GM10248 (cell line): ENCODE data around the gene KCTD20.

ENCODE experiments used
- CTCF ChIA-PET: fragments of 300-600 bp; sonication (Branson Sonifier 250); formaldehyde crosslinking; extraction: SDS; loops from one replicate; lab custom pipeline; 2021; ENCODE audit warnings: antibody characterized with exemption; lab: Yijun Ruan, JAX
- POLR2A ChIA-PET: fragments of 350-650 bp; sonication (Branson Sonifier 250); formaldehyde crosslinking; extraction: SDS; loops from one replicate; lab custom pipeline; 2020; ENCODE audit warnings: antibody characterized with exemption; lab: Yijun Ruan, JAX
- DNase-seq: peaks from one replicate; pipeline ENCODE4 v3.0.0; 2012; ENCODE audit errors: extremely low spot score
- TF ChIP-seq, protein P1 (sequence below): IDR thresholded peaks from 2 replicates; pipeline ENCODE4 v1.5.1; 2012; ENCODE audit warnings: mild to moderate bottlenecking, low read depth; ENCODE audit errors: extremely low read depth, missing control alignments, control extremely low read depth

Gene KCTD20

DNA sequence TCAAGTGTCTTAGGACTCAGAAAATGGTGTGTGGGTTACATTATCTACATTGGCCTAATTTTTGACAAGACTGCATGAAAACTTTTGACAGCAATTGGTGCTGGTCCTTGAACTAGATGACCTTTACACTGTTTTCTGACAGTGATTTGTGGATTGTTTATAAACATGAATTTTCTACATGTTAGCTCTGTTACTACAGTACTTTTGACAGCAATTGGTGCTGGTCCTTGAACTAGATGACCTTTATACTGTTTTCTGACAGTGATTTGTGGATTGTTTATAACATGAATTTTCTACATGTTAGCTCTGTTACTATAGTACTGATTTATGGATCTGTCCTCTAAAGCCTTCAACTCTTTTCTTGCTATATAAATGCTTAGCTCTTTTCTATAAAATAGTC, 16.7 kb downstream of the KCTD20 start:
- POLR2A ChIA-PET, result no interaction called here
- CTCF ChIA-PET, result interaction anchor here (1.0 to 1.5 kb wide), 5 partner anchors 9 to 48 kb away, joined by 3 to 6 read pairs (median 3); no protein-coding TSS in a partner anchor
- TF ChIP-seq, protein P1, sequence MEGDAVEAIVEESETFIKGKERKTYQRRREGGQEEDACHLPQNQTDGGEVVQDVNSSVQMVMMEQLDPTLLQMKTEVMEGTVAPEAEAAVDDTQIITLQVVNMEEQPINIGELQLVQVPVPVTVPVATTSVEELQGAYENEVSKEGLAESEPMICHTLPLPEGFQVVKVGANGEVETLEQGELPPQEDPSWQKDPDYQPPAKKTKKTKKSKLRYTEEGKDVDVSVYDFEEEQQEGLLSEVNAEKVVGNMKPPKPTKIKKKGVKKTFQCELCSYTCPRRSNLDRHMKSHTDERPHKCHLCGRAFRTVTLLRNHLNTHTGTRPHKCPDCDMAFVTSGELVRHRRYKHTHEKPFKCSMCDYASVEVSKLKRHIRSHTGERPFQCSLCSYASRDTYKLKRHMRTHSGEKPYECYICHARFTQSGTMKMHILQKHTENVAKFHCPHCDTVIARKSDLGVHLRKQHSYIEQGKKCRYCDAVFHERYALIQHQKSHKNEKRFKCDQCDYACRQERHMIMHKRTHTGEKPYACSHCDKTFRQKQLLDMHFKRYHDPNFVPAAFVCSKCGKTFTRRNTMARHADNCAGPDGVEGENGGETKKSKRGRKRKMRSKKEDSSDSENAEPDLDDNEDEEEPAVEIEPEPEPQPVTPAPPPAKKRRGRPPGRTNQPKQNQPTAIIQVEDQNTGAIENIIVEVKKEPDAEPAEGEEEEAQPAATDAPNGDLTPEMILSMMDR, result no peak

DNA sequence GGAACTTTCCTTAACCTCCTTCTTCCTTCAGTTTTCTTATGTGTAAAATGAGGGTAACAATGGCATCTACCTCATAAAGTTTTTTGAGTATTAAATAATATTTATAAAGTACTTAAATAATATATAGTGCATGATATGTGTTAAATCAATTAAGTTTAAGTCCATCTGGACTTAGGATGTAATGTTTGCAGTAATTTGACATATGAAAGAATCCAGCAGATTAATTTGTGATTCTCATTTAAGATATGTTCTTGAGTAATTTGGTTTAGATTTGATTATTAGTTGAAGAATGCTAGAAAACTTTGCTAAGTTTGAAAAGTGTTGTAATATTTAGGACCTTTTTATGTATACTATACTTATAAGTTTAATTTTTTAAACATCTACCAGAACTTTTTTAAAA, 18.1 kb downstream of the KCTD20 start:
- TF ChIP-seq, protein P1, result no peak
- ChIA-PET POLR2A (no interaction called here), CTCF (no interaction called here)
- DNase-seq, result no peak

More for the DNA sequence above, 16.7 kb downstream of the KCTD20 start:
- no peak for DNase-seq

DNA sequence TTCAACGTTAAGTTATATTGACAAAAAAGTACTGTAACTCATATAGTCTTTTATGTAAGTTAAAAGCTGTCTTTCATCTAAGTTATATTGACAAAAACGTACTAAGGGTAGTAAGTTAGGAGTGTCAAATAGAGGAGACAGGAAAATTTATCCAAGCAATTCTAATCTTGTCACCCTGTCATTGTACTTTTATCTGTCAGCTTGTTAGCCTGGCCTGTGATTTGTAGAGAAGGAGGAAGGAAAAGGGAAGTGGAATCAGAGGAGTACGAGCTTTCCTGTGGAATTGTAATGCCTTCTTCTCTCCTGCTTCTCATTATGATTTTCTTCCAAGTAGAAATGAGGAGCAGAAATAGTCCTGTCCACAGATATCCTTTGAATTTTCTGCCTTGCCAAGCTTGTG, 18.8 kb downstream of the KCTD20 start:
- DNase-seq, result no peak
- POLR2A ChIA-PET, result no interaction called here
- CTCF ChIA-PET, result interaction anchor here (1.5 to 1.9 kb wide), 2 partner anchors 13 to 38 kb away, joined by 4 to 10 read pairs; no protein-coding TSS in a partner anchor
- TF ChIP-seq, protein P1, result no peak

DNA sequence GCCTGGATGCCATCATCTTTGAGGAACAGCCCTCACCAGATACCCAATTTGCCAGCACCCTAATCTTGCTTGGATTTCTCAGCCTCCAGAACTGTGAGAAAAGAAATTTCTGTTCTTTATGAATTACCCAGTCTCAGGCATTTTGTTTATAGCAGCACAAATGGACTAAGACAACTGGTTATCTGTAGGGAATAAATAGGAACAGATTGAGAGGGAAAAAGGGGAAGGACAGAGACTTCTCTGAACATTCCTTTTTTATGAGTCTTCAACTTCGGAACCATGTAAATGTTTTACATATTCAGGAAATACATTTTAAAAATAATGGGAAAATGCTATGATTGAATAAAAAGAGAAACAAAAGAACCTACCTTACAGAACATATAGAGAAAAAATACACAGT, 20.9 kb downstream of the KCTD20 start:
- DNase-seq, result no peak
- CTCF ChIA-PET, result no interaction called here
- TF ChIP-seq, protein P1, result no peak
- POLR2A ChIA-PET, result no interaction called here

DNA sequence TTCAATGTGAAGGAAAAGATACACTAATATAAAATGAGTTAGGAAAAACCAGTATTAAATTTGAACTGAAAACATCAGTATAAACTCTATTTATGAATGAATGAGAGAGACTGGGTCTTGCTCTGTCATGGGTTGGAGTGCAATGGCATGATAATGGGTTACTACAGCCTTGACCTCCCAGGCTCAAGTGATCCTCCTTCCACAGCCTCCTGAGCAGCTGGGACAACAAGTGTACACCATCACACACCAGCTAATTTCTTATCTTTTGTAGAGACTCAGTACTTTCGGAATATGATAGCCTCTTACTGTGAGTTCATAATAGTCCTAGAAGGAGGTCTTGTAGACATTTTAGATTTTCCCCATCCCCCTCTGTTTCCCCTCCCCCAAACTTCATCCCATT, 21.4 kb downstream of the KCTD20 start:
- ChIA-PET CTCF (no interaction called here), POLR2A (no interaction called here)
- DNase-seq, result no peak
- TF ChIP-seq, protein P1, result no peak

DNA sequence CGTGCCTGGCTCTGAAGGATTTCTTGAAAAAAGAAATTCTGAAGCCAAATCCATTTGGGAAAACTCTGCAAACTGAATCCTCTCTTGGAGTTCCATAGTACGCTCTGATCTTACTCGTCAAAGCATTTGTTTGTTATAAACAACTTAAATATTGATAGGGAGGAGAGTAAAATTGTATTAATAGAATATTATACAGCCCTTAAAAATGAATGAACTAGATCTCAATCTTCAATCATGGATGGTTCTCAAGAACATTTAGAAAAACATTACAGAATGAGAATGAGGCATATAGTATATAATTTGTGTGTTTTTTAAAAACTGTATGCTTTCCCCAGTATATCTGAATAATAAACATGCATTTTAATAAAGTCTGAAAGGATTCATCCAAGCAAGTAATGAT, 24.8 kb downstream of the KCTD20 start:
- POLR2A ChIA-PET, result no interaction called here
- CTCF ChIA-PET, result no interaction called here

More for the DNA sequence above, 24.8 kb downstream of the KCTD20 start:
- TF ChIP-seq, protein P1, result no peak
- DNase-seq, result no peak
